IPS DF 6.9 (cell line): ENCODE measurements around the gene CERS2.

Experiments used
- DNase-seq: peaks from one replicate; pipeline ENCODE4 v3.0.0-alpha.2; 2013; ENCODE audit warnings: low read depth, low spot score
- H3K27ac ChIP-seq: one replicate; pipeline ENCODE4 v1.5.1; 2013; ENCODE audit warnings: low read length, control low read depth
- H3K27me3 ChIP-seq: 2 replicates; pipeline ENCODE4 v1.6.1; 2013; ENCODE audit warnings: mild to moderate bottlenecking, low read length; ENCODE audit not compliant: control insufficient read depth, insufficient read depth
- H3K36me3 ChIP-seq: 2 replicates; pipeline ENCODE4 v1.6.1; 2013; ENCODE audit warnings: low read length; ENCODE audit not compliant: control insufficient read depth, insufficient read depth
- H3K4me1 ChIP-seq: 2 replicates; pipeline ENCODE4 v1.6.1; 2013; ENCODE audit warnings: low read length; ENCODE audit not compliant: control insufficient read depth, insufficient read depth
- H3K4me3 ChIP-seq: 2 replicates; pipeline ENCODE4 v1.5.1; 2013; ENCODE audit warnings: mild to moderate bottlenecking, low read length
- H3K9me3 ChIP-seq: 2 replicates; pipeline ENCODE4 v1.6.1; 2013; ENCODE audit warnings: low read length, inconsistent platforms; ENCODE audit not compliant: control insufficient read depth, insufficient read depth
- WGBS: extraction: QIAGEN DNeasy Blood & Tissue Kit; methylation state at CpG from one replicate; pipeline ENCODE4 v1.1.7; 2013; ENCODE audit warnings: mixed read lengths, missing lambda C conversion rate; ENCODE audit not compliant: insufficient read length, insufficient coverage; 5-methylcytosine and 5-hydroxymethylcytosine counted together

CERS2 gene

DNA sequence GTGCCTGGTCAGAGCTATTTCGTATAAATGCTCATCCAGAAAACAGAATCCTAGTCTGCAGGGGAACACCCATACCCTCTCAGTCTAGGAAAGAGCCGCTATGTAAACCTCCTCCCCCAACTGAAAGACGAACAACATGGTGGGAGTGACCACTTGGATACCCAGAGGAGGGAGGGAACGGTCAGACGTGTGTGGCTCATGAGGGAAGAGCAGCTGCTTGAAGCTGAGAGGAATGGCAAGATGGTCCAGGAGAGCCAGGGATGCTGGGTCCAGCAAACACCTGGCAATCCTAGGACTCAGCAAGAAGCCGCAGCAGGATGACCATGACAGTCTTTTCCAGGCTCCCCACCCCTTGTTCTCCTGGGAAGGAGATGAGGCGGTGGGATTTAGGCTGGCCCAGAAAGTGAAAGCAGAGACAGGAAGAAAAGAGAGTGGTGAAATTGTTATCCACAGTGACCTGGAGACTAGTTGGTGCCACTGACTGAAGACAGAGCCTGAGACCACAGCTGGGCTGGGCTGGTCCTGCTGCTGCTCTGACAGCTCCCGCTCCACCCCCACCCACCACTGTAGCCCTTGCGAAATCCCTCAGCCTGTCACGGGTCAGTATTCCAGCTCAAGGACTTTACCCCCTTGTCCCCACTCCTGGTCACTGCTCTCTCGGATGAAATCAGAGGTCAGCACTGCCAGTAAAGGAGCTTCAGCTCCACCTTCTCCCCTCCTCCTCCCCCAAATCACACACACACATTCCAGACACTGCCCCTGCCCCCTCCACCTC lies 3.6 kb downstream of the CERS2 start:
- H3K4me3 ChIP-seq: no peak overlapping the region
- WGBS: no CpG with 5 or more reads among the region's 11 CpGs

DNA sequence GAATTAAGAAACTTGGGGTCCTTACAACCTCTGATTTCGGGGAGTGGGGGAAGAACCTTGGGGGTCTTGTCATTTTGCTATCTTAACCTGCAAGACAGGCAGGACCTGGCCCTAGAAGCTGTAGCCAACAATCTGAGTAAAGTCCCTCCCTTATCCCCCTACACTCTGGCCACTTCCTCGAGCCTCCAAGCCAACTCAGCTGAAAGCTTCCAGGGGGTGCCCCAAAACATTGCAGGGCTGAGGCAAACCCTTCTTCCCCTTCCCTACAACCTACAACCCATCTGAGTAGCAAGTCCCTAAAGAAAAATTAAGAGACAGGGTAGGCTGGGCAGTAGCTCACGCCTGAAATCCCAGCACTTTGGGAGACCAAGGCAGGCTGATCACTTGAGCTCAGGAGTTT lies 5.0 kb downstream of the CERS2 start:
- Histone ChIP-seq H3K27ac (no peak overlapping the region), H3K36me3 (peaks cover 34% of the 10 kb centered on the region), H3K4me3 (no peak overlapping the region), H3K4me1 (peaks cover 18% of the 10 kb centered on the region), H3K27me3 (no peaks in the 10 kb centered on the region), H3K9me3 (no peaks in the 10 kb centered on the region)
- no peak for DNase-seq
- no CpG with 5 or more reads among the region's 3 CpGs for WGBS

More for the DNA sequence above, 3.6 kb downstream of the CERS2 start:
- Histone ChIP-seq H3K4me1 (peaks cover 18% of the 10 kb centered on the region), H3K27me3 (no peaks in the 10 kb centered on the region), H3K9me3 (no peaks in the 10 kb centered on the region), H3K36me3 (peaks cover 28% of the 10 kb centered on the region), H3K27ac (no peak overlapping the region)
- DNase-seq: no peak

DNA sequence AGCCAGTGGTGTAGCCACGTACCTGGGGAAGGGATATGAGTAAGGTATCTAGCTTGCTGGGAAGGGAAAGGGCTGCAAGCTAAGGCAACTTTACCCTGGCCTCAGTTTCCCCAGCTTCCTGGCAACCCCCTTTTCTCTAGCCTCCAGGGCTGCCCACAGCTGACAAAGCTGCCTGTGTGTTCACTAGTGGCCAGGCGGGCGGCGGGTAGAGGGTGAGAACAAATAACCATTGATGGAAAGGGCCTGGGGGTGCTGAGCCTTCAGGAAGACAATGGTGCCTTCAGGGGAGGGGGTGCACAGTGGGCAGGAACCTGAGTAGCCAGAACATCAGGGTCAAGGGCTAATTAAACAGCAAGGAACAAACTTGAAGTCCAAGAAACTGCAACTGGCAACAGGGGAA lies 6.1 kb downstream of the CERS2 start:
- no peaks in the 10 kb centered on the region for H3K9me3 ChIP-seq
- H3K27ac ChIP-seq: no peak overlapping the region
- no peak overlapping the region for H3K4me3 ChIP-seq
- peaks cover 18% of the 10 kb centered on the region for H3K4me1 ChIP-seq
- no CpG with 5 or more reads among the region's 4 CpGs for WGBS
- H3K36me3 ChIP-seq: peaks cover 41% of the 10 kb centered on the region
- DNase-seq: no peak
- no peaks in the 10 kb centered on the region for H3K27me3 ChIP-seq

DNA sequence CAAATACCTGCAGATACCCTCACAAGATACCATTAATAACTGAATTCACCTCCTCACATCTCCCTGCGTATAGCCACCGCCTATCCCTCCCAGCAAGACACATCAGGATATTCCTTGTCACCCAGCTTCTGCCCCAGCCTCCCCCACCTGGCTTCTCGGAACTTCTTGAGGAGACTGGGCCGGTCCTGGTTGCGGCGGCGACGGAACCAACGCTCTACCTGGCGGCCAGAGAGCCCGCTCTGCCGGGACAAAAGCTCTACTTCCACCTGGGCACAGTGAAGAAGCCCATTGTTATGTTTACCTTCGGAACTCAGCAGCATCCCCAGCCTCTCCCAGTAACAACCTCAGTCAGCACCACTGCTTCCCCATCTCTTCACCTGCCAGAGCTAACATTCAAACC lies 6.7 kb downstream of the CERS2 start:
- Histone ChIP-seq H3K4me1 (peaks cover 14% of the 10 kb centered on the region), H3K4me3 (no peak overlapping the region), H3K36me3 (peaks cover 42% of the 10 kb centered on the region), H3K9me3 (no peaks in the 10 kb centered on the region), H3K27ac (no peak overlapping the region), H3K27me3 (no peaks in the 10 kb centered on the region)
- no CpG with 5 or more reads among the region's 13 CpGs for WGBS
- no peak for DNase-seq

DNA sequence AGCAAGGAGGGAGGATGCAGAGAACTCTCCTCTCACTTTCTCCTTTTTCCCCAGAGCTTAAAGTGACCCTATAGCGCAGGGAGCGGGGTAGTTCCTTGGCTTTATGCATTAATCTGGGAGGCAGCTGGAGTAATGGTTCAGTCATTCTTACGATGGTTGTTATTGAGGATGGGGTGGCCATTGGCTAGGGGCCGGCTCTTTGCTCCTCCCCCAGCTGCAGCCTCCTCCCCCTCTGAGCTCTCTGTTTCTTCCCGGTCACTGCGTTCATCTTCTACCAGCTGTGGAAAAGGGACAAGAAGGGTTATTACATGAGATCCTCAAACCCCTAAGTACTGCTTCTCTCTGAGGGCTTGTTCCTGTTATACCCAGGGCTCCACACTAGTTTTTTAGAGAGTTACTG lies 8.6 kb downstream of the CERS2 start:
- WGBS: no CpG with 5 or more reads among the region's 6 CpGs
- H3K36me3 ChIP-seq: peaks cover 45% of the 10 kb centered on the region
- peaks cover 2% of the 10 kb centered on the region; the same call in 1 of the 2 replicates for H3K4me1 ChIP-seq
- no peak overlapping the region for H3K4me3 ChIP-seq
- H3K27ac ChIP-seq: no peak overlapping the region
- no peaks in the 10 kb centered on the region for H3K27me3 ChIP-seq
- no peaks in the 10 kb centered on the region for H3K9me3 ChIP-seq
- no peak for DNase-seq

DNA sequence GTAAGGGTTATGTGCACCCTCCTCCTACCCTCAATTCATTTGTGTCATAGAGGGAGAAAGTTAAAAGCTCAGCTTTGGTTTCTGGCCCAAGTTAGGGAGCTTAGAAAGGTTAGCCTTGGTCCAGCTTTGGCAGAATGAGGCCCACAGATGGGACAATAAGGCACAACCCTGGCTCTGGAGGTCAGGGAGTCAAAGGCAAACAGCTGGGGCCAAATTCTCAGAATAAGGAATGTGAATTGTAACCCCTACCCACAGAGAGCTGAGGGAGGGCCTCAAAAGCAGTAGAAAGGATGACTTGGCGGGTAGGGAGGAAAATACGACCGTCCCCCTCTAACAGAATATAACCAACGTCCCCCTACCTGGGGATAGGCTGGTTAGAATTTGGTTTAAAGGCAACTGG lies 9.0 kb downstream of the CERS2 start:
- H3K27me3 ChIP-seq: no peaks in the 10 kb centered on the region
- no peaks in the 10 kb centered on the region for H3K4me1 ChIP-seq
- no peak overlapping the region for H3K27ac ChIP-seq
- no CpG with 5 or more reads among the region's 4 CpGs for WGBS
- peaks cover 48% of the 10 kb centered on the region for H3K36me3 ChIP-seq
- H3K9me3 ChIP-seq: no peaks in the 10 kb centered on the region
- DNase-seq: no peak
- no peak overlapping the region for H3K4me3 ChIP-seq

DNA sequence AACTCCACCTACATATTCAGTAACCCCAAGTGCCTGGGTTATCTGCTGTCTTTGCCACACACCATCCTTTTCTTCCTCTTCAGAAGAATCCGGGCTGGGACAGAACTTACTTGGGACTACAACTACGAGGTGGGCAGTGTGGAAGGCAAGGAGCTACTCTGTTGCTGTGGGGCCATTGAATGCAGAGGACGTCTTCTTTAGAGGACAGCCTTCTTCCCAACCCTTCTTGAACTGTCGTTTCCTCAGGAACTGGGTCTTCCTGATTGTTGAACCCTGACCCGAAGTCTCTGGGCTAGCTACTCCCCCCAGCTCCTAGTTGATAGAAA lies 10.5 kb downstream of the CERS2 start:
- no CpG with 5 or more reads among the region's 5 CpGs for WGBS
- Histone ChIP-seq H3K4me3 (no peak overlapping the region), H3K27ac (no peak overlapping the region)

DNA sequence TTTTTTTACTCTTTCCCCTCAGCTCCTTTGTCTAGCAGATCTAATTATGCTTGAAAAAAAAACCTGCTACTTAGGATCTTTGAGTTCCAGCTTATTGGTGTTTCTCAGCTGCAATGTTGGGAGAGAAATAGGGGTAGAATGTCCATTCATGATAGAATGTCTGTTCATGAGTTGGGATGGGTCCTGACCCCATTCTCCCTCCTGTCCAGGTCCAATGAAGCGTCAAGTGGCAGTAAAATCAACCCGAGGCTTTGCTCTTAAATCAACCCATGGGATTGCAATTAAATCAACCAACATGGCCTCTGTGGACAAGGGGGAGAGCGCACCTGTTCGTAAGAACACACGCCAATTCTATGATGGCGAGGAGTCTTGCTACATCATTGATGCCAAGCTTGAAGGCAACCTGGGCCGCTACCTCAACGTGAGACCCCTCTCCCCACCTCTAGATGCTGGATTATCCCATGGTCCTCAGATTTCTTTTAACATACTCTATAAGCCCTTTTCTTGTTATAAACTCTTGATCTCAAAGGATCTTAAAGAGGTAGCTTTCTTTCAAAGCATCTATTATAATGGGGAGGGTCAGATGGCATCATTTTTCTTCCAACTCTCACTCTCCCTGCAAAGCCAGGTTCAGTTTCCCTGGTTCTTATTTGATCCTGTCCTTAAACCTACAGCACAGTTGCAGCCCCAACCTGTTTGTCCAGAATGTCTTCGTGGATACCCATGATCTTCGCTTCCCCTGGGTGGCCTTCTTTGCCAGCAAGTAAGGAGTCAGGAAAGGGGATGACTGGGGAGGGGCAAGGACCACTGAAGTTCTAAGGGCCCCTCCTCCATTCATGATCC lies 11.1 kb downstream of the CERS2 start:
- no peak overlapping the region for H3K27ac ChIP-seq
- no peaks in the 10 kb centered on the region for H3K27me3 ChIP-seq
- H3K4me3 ChIP-seq: no peak overlapping the region
- WGBS: no CpG with 5 or more reads among the region's 10 CpGs
- peaks cover 50% of the 10 kb centered on the region for H3K36me3 ChIP-seq
- no peak for DNase-seq
- H3K4me1 ChIP-seq: no peaks in the 10 kb centered on the region
- H3K9me3 ChIP-seq: no peaks in the 10 kb centered on the region

More for the DNA sequence above, 10.5 kb downstream of the CERS2 start:
- no peaks in the 10 kb centered on the region for H3K27me3 ChIP-seq
- H3K9me3 ChIP-seq: no peaks in the 10 kb centered on the region
- H3K4me1 ChIP-seq: no peaks in the 10 kb centered on the region
- peaks cover 54% of the 10 kb centered on the region for H3K36me3 ChIP-seq
- no peak for DNase-seq

DNA sequence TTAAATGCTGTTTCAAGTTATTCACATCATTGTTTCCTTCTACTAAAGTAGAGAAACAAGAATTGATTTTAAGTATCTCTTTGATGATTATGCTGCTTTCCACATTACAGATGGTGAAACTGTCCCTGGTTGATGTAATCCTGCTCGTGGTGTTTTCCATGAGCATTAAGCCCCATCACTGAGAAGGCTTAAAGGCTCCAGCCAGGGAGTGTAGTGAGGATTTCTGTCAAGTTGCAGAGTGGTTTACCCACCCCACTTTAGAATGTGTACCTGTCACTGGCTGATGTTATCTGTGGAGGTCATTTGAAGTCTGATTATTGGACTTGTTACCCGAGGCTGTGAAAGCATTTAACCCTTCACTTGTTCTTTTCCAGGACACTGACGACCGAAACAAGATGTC lies 12.9 kb downstream of the CERS2 start:
- no peak for DNase-seq
- no CpG with 5 or more reads among the region's 4 CpGs for WGBS
- Histone ChIP-seq H3K9me3 (no peaks in the 10 kb centered on the region), H3K27me3 (no peaks in the 10 kb centered on the region), H3K27ac (no peak overlapping the region), H3K4me3 (no peak overlapping the region), H3K36me3 (peaks cover 36% of the 10 kb centered on the region), H3K4me1 (no peaks in the 10 kb centered on the region)

DNA sequence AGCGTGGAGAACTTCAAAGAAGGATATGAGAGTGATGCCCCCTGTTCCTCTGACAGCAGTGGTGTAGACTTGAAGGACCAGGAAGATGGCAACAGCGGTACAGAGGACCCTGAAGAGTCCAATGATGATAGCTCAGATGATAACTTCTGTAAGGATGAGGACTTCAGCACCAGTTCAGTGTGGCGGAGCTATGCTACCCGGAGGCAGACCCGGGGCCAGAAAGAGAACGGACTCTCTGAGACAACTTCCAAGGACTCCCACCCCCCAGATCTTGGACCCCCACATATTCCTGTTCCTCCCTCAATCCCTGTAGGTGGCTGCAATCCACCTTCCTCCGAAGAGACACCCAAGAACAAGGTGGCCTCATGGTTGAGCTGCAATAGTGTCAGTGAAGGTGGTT lies 14.0 kb downstream of the CERS2 start:
- Histone ChIP-seq H3K36me3 (peaks cover 27% of the 10 kb centered on the region; the same call in 1 of the 2 replicates), H3K4me3 (no peak overlapping the region)

More for the DNA sequence above, 14.0 kb downstream of the CERS2 start:
- no peaks in the 10 kb centered on the region for H3K27me3 ChIP-seq
- no peaks in the 10 kb centered on the region for H3K4me1 ChIP-seq
- DNase-seq: no peak
- no peaks in the 10 kb centered on the region for H3K9me3 ChIP-seq
- no peak overlapping the region for H3K27ac ChIP-seq
- WGBS: no CpG with 5 or more reads among the region's 7 CpGs
